ENCODE measurements around the gene IL18BP.

DNA sequence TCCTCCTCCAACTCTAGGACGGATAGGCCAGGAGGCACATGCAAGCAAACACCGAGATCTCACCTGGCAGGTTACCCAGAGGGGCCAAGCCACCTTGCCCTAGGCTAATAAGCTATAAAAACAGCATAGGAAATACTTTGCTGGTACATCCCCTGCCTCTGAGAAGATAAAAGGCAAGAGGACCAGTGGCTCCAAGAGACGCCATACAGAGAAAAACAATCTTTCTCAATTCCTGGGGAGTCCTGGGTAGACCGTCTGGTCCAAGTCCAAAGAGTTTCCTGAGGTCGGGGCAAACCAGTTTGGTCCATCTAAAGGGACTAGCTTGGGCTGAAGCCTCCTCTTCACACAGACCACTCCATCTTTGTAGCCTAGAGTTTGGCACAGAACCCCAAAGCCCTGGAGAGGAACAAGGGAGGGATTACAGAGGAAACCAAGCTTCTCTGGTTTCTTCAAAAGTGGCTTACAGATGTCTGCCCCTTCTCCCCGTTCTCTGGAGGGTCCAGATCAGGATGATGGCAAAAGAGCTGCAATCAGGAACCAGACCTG, 41.2 kb downstream of the IL18BP start:
- TF ChIP-seq, protein P1, sequence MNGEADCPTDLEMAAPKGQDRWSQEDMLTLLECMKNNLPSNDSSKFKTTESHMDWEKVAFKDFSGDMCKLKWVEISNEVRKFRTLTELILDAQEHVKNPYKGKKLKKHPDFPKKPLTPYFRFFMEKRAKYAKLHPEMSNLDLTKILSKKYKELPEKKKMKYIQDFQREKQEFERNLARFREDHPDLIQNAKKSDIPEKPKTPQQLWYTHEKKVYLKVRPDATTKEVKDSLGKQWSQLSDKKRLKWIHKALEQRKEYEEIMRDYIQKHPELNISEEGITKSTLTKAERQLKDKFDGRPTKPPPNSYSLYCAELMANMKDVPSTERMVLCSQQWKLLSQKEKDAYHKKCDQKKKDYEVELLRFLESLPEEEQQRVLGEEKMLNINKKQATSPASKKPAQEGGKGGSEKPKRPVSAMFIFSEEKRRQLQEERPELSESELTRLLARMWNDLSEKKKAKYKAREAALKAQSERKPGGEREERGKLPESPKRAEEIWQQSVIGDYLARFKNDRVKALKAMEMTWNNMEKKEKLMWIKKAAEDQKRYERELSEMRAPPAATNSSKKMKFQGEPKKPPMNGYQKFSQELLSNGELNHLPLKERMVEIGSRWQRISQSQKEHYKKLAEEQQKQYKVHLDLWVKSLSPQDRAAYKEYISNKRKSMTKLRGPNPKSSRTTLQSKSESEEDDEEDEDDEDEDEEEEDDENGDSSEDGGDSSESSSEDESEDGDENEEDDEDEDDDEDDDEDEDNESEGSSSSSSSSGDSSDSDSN (CRISPR knock-in tag; IDR thresholded peaks at IDR 0.05): no peak
- TF ChIP-seq SP4 (CRISPR knock-in tag; IDR thresholded peaks at IDR 0.05): no peak
- TF ChIP-seq RAD51 (IDR thresholded peaks at IDR 0.05; ENCODE audit: borderline replicate concordance): no peak
